Stomach smooth muscle (tissue), 2 donors: ENCODE measurements around the gene ASTL.

Source experiments
- H3K27ac ChIP-seq: one replicate; pipeline ENCODE4 v1.7.0; 2013; ENCODE audit warnings: mild to moderate bottlenecking, low read length, inconsistent platforms
- H3K27me3 ChIP-seq, 2 donors: one replicate each; pipeline ENCODE4 v1.7.0; 2013; ENCODE audit warnings: low read length in 2 of 2; ENCODE audit not compliant: insufficient read depth in 2 of 2, control insufficient read depth in 1 of 2
- H3K36me3 ChIP-seq, 2 donors: one replicate each; pipeline ENCODE4 v1.7.0; 2013; ENCODE audit warnings: low read length in 2 of 2; ENCODE audit not compliant: control insufficient read depth in 2 of 2, insufficient read depth in 2 of 2
- H3K4me1 ChIP-seq: one replicate; pipeline ENCODE4 v1.7.0; 2013; ENCODE audit warnings: low read length; ENCODE audit not compliant: control insufficient read depth, insufficient read depth
- H3K4me3 ChIP-seq, 2 donors: one replicate each; pipeline ENCODE4 v1.7.0; 2013; ENCODE audit warnings: low read length in 2 of 2
- H3K9ac ChIP-seq, 2 donors: one replicate each; pipeline ENCODE4 v1.7.0; 2013; ENCODE audit warnings: low read length in 2 of 2, mild to moderate bottlenecking in 1 of 2
- H3K9me3 ChIP-seq, 2 donors: one replicate each; pipeline ENCODE4 v1.7.0; 2013; ENCODE audit warnings: low read length in 2 of 2; ENCODE audit not compliant: control insufficient read depth in 2 of 2
- donor health status: healthy.
- donor health status: Pancreatic carcinoma.

Gene ASTL

DNA sequence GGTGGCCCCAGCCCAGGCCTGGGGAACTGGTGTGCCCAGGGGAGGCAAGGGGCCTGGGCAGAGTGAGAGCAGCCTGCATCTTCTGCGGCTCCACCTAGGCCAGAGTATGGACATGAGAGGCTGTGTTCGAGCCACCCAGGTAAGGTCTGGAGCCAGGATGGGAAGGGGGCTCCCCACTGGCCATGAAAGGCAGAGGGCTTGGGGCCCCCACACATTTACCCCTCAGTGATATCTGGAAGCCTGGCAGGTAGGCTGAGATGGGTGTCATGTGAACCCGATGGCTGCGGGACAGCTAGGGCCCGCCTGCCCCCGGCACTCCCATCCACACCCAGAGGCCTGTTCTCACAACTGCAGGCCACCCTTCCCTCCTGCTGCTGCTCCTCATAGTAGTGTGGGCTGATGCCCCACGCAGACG is 35.1 kb downstream of the ASTL start:
- H3K27ac ChIP-seq = no peak overlapping the region
- H3K9me3 ChIP-seq = peaks cover 0 to 11% of the 10 kb centered on the region in 2 donors
- H3K4me1 ChIP-seq = peaks cover 5% of the 10 kb centered on the region
- H3K27me3 ChIP-seq = no peaks in the 10 kb centered on the region
- H3K9ac ChIP-seq = no peak overlapping the region
- no peaks in the 10 kb centered on the region for H3K36me3 ChIP-seq
- H3K4me3 ChIP-seq = no peak overlapping the region

DNA sequence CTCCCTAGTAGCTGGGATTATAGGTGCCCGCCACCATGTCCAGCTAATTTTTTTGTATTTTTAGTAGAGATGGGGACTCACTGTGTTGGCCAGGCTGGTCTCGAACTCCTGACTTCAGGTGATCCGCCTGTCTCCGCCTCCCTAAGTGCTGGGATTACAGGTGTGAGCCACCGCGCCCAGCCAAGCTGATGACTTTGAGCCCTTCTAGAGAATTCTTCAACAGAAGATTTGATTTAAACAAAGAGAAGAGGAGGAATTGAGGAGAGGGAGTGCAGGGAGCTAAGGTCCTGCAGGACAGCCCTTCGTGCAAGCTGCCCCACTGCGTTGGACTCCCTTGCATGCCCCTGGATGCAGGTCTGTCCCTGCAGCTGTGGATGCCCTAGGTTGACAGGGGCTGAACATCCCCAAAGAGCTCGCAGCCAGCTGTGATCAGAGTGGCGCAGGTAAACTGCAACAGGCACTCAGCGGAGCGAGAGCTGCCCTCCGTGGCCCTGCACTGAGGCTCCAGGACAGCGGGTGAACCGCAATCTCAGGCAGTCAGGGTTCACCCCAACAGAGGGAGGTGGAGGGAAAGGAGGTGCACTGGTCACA is 35.6 kb downstream of the ASTL start:
- peaks cover 0 to 11% of the 10 kb centered on the region in 2 donors for H3K9me3 ChIP-seq
- H3K9ac ChIP-seq = no peak overlapping the region
- H3K36me3 ChIP-seq = no peaks in the 10 kb centered on the region
- H3K4me1 ChIP-seq = peaks cover 4% of the 10 kb centered on the region
- no peaks in the 10 kb centered on the region for H3K27me3 ChIP-seq
- no peak overlapping the region for H3K4me3 ChIP-seq
- H3K27ac ChIP-seq = no peak overlapping the region

DNA sequence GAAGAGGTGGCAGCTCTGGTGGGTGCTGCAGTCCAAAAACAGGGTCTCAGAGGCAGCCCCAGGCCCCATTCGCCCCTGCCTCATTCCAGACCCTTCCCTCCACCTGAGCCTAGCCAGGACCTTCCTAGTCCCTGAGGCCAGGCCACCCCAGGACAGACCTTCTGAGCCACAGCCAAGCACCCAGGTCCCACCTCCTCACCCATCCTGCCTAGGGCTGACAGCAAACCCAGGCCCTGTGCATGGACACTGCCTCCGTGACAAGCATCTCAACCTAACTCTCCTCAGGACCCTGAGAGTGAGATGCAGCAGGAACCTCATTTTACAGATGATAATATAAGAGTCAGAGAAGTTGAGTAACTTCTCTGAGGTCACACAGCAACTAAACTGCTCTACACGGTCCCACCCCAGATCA is 37.4 kb downstream of the ASTL start:
- Histone ChIP-seq H3K4me3 (no peak overlapping the region), H3K27ac (no peak overlapping the region), H3K9ac (no peak overlapping the region), H3K36me3 (no peaks in the 10 kb centered on the region), H3K27me3 (no peaks in the 10 kb centered on the region), H3K4me1 (peaks cover 4% of the 10 kb centered on the region), H3K9me3 (peaks cover 0 to 11% of the 10 kb centered on the region in 2 donors)

DNA sequence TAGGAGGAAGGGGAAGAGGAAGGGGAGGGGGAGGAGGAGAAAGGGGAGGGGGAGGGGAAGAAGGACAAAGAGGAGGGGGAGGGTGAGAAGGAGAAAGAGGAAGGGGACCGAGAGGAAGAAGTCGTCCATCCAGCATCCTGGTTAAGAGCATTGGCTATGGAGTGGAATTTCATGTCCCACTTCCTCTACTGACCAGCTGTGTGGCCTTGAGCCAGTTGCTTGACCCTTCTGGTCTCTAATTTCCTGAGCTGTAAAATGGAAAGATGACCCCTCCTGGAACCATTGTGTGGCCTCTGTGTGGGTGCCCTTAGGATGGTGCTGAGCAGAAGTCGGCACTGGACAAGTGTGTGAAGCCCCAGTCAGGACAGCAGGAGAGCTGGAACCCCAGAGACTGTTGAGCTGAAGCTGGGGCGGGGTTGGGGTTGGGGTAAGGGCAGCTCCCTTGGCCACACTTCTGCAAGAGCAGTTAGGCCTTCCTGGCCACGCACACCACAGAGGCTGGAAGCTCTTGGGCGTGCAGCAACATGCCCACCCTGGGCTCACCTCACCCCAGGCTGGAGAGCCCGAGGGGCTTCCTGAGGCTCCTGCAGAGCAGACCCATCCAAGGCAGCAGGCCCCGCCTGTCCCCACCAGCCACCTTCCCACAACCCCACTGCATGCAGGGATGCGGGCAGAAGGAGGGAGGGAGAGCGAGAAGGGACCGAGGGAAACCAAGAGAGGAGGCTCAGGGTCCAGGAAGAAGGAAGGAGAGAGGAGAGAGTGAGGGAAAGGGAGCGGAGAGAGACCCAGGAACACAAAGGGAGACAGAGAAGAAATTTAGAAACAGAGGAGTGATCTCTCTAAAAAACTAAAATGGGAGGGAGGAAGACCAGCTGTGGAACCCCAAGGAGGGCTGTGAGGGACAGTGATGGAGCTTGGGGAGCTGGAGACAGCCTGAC is 38.2 kb downstream of the ASTL start:
- Histone ChIP-seq H3K36me3 (no peaks in the 10 kb centered on the region), H3K4me1 (peaks cover 4% of the 10 kb centered on the region), H3K9ac (no peak overlapping the region), H3K4me3 (no peak overlapping the region), H3K9me3 (peaks cover 0 to 5% of the 10 kb centered on the region in 2 donors), H3K27ac (no peak overlapping the region), H3K27me3 (no peaks in the 10 kb centered on the region)

DNA sequence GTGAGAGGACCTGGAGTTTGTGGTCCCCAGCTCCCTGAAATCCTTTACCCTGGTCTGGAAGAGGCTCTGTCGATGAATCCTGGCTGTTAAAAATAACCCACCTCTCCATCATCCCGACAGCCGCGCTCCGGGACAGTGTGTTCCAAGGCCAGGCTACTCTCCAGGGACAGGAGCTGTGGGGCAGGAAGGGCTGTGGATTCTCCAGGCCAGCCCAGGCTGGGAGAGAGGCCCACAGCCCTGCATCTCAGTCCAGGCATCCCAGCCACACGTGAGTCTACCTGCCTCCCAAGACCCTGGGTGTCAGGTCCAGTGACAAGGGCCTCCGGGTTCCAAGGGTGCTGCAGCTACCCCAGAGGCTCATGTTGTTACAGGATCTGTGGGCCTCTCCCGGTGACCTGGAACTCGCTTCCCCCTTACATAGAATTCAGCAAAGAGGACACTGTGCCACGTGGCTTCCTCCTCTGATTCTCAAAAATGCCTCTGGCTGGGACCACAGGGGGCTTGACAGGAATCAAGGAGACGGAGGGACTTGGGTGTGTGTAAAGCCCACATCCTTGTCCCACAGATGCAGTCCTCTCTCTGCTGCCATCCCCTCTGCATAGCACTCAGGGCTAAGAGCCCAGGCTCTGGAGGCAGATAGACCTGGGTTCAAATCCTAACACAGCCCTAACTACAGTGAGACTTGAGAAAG is 39.3 kb downstream of the ASTL start:
- Histone ChIP-seq H3K36me3 (no peaks in the 10 kb centered on the region), H3K9ac (no peak overlapping the region), H3K9me3 (no peaks in the 10 kb centered on the region), H3K27ac (no peak overlapping the region), H3K4me1 (peaks cover 4% of the 10 kb centered on the region), H3K27me3 (no peaks in the 10 kb centered on the region), H3K4me3 (no peak overlapping the region)

DNA sequence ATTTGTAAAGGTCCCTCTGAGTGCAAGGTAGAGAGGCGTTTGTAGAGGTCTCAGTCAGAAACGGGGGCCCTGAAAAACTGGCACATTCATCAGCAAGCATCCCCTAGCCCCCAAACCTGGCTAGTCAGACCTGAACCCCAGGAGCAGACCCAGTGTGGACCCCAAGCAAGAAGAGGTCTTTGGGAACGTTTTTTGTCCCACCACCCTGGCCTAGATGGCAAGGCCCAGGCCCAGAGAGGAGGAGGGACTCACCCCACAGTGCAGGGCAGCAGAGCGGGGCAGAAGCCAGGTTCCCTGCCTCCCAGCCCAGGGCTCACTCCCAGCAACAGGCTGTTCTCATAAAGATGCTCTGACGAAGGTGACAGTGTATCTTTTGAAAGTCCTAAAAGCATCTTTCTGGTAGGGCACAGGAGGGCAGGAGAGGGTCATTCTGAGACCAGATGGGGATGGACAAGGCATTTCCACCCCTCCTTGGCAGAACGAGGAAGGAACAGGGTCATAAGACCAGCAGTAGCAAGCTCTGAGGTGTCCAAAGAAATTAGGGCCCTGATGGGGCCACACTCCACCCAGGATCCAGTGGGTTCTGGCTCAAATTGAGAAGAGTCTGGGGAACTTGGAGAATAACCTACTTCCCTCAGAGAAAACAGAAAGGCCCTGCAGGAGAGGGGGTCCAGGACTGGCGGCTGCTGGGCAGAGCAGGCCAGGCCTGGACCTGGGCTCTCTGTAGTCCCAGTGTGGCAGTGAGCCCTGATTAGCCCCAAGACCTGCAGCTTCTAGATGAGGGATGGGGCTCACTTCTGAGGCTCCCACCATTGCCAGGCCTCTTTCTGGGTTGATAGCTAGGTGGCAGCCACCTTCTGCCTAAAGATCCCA is 40.1 kb downstream of the ASTL start:
- H3K4me1 ChIP-seq = peaks cover 4% of the 10 kb centered on the region
- H3K9ac ChIP-seq = no peak overlapping the region
- H3K27ac ChIP-seq = no peak overlapping the region
- no peak overlapping the region for H3K4me3 ChIP-seq
- H3K27me3 ChIP-seq = no peaks in the 10 kb centered on the region
- no peaks in the 10 kb centered on the region for H3K9me3 ChIP-seq
- H3K36me3 ChIP-seq = no peaks in the 10 kb centered on the region

DNA sequence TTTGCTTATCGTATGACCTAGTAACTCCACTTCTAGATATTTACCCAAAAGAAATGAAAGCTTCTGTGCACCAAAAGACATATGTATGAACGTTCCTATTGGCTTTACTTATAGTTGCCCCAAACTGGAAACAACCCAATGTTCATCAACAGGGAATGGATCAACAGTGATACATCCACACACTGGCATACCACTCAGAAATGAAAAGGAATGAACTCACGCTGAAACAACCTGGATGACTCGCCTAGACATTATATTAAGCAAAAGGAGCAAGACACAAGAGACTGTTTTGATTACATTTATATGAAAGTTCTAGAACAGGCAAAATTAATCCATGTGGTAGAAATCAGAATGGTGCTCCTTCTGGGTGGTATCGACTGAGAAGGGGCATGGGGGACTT is 40.9 kb downstream of the ASTL start:
- no peaks in the 10 kb centered on the region for H3K9me3 ChIP-seq
- H3K4me3 ChIP-seq = no peak overlapping the region
- H3K36me3 ChIP-seq = no peaks in the 10 kb centered on the region
- no peak overlapping the region for H3K27ac ChIP-seq
- no peaks in the 10 kb centered on the region for H3K27me3 ChIP-seq
- H3K4me1 ChIP-seq = peaks cover 4% of the 10 kb centered on the region
- H3K9ac ChIP-seq = no peak overlapping the region

DNA sequence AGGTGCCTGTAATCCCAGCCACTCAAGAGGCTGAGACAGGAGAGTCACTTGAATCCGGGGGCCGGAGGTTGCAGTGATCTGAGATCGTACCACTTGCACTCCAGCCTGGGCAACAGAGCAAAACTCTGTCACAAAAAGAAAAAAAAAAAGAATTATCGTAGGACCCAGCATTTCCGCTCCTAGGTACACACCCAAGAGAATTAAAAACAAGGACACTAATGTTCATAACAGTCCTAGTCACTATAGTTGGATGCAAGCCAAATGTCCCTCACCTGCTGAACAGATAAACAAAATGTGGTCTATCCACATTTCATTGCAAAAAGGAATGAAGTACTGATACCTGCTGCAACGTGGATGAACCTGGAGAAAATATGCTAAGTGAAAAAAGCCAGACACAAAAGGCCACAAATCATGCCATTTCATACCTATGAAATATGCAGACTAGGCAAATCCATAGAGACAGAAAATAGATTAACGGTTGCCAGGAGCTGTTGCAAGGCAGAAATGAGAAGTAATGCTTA is 43.1 kb downstream of the ASTL start:
- H3K4me1 ChIP-seq = peaks cover 4% of the 10 kb centered on the region
- H3K4me3 ChIP-seq = no peak overlapping the region
- H3K27ac ChIP-seq = no peak overlapping the region
- H3K9ac ChIP-seq = no peak overlapping the region
- no peaks in the 10 kb centered on the region for H3K9me3 ChIP-seq
- H3K27me3 ChIP-seq = no peaks in the 10 kb centered on the region
- no peaks in the 10 kb centered on the region for H3K36me3 ChIP-seq

DNA sequence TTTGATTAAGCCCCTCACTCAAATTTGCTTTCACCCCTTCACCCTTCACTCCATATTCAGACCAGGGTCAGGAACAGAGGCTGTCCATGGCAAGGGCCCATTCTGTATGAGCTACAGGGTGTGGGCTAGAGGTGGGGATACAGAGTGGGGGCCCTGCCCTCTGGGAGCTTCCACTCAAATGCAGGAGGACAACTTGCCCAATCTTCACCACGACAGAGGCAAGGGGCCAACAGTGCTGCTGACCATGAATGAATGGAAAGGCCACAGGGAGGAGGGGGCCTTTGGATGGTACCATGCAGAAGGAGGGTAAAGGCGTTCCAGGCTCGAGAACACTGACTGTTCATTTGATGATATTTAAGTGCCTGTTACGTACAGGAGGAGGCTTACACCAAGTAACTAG is 44.8 kb downstream of the ASTL start:
- no peak overlapping the region for H3K9ac ChIP-seq
- no peak overlapping the region for H3K27ac ChIP-seq

DNA sequence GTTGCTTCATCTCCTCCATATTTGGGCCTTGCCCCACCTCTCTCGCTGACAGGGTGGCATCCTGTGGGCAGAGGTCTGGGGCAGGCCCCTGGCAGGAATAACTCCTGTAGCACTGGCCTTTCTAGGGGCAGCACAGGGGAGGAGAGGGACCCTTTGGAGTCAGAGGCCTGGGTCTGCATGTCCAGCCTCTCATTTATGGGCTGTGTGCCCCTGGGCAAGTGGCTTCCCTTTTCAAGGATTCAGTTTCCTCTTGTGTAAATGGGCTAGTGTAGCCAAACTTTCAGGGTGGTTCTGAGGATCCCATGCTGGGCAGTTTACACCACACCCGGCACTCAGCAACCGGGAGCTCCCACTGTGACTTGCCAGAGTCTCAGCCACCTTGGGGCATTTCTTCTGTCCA is 45.4 kb downstream of the ASTL start:
- no peak overlapping the region for H3K27ac ChIP-seq
- H3K9ac ChIP-seq = no peak overlapping the region
- no peak overlapping the region for H3K4me3 ChIP-seq
- peaks cover 2% of the 10 kb centered on the region for H3K4me1 ChIP-seq
- H3K27me3 ChIP-seq = no peaks in the 10 kb centered on the region
- no peaks in the 10 kb centered on the region for H3K36me3 ChIP-seq
- H3K9me3 ChIP-seq = no peaks in the 10 kb centered on the region

More for the DNA sequence above, 44.8 kb downstream of the ASTL start:
- no peaks in the 10 kb centered on the region for H3K36me3 ChIP-seq
- H3K4me1 ChIP-seq = peaks cover 2% of the 10 kb centered on the region
- no peaks in the 10 kb centered on the region for H3K27me3 ChIP-seq
- no peaks in the 10 kb centered on the region for H3K9me3 ChIP-seq
- H3K4me3 ChIP-seq = no peak overlapping the region
